ENCODE measurements around the gene TRIP4.

- TF ChIP-seq CTCF (IDR thresholded peaks at IDR 0.05 in 2 of 3, conservative IDR thresholded peaks at IDR 0.05 in 1 of 3; ENCODE audit: borderline replicate concordance in 1 of 3, insufficient read depth in 1 of 3, low read depth in 2 of 3, low read length in 2 of 3) (no peak), SP1 (IDR thresholded peaks at IDR 0.05; ENCODE audit: low read depth) (no peak)
Measured at GRCh38 chr15:64343222-64343621, 44.4 kb upstream of the TRIP4 start.

All from HCT116 (cell line).